ENCODE measurements around the gene SLC25A36. TPM values are rescaled to one million over a fixed set of nuclear protein-coding genes. Genes with fewer than 3 reads are reported as not detected.

Gene SLC25A36
- total and polyA plus RNA-seq, 2 of the 4 experiments (the other 2 are of a cell fraction), result 31.3 to 76.7 TPM

- Histone ChIP-seq H3K4me2 (ENCODE audit: low read depth, low read length) (no peak overlapping the region), H2AFZ (replicated peaks; ENCODE audit: low read length, poor library complexity) (no peak overlapping the region), H3K14ac (replicated peaks; ENCODE audit: low read depth, low read length) (no peak overlapping the region), H3K9me3 (ENCODE audit: control insufficient read depth, insufficient read depth, low read length) (no peaks in the 10 kb centered on the region), H4K8ac (ENCODE audit: low read depth in 2 of 2, low read length in 2 of 2) (no peak overlapping the region), H3K18ac (ENCODE audit: low read depth, low read length) (no peak overlapping the region), H3K36me3 (ENCODE audit: control insufficient read depth, insufficient read depth, low read length) (no peaks in the 10 kb centered on the region), H2AK9ac (replicated peaks; ENCODE audit: low read depth, low read length, poor library complexity) (no peak overlapping the region), H2AK5ac (ENCODE audit: low read depth, low read length) (no peak overlapping the region), H3K4me1 (ENCODE audit: control insufficient read depth, insufficient read depth, low read length) (no peaks in the 10 kb centered on the region), H3K23ac (ENCODE audit: low read depth, low read length) (no peak overlapping the region), H3K27me3 (ENCODE audit: control insufficient read depth, insufficient read depth, low read length) (peaks cover 5% of the 10 kb centered on the region), H3K56ac (ENCODE audit: extremely low read depth, insufficient read depth, low read length) (no peak overlapping the region), H2BK15ac (ENCODE audit: low read depth, low read length) (no peak overlapping the region), H3K9ac (ENCODE audit: low read depth, low read length) (no peak overlapping the region), H4K91ac (ENCODE audit: insufficient read depth, low read depth, low read length) (no peak overlapping the region), H3K4me3 (ENCODE audit: insufficient read depth, low read depth, low read length) (no peak overlapping the region), H3K4ac (ENCODE audit: low read depth, low read length) (no peak overlapping the region), H3K9me1 (ENCODE audit: insufficient read depth, low read length) (no peaks in the 10 kb centered on the region), H4K20me1 (ENCODE audit: insufficient read depth, low read length) (no peaks in the 10 kb centered on the region), H2BK20ac (ENCODE audit: low read depth, low read length) (no peak overlapping the region), H2BK5ac (ENCODE audit: low read depth, low read length, poor library complexity, severe bottlenecking) (no peak overlapping the region), H3K79me1 (ENCODE audit: low read depth in 1 of 2, low read length in 2 of 2) (no peaks in the 10 kb centered on the region), H2BK120ac (ENCODE audit: low read depth, low read length) (no peak overlapping the region), H3K27ac (ENCODE audit: insufficient read depth, low read length) (no peak overlapping the region), H4K5ac (ENCODE audit: low read depth, low read length) (no peak overlapping the region)
- no peak for TF ChIP-seq MAZ (IDR thresholded peaks at IDR 0.05; ENCODE audit: borderline replicate concordance, low read depth, low read length)
- peak; percentile 67 for TF ChIP-seq CEBPB (IDR thresholded peaks at IDR 0.05; ENCODE audit: low read depth, low read length)
- WGBS, 2 experiments (ENCODE audit: extremely low coverage in 2 of 2, insufficient read length in 1 of 2), result no CpG with 5 or more reads among the region's 3 CpGs
- ChIA-PET CTCF (interaction anchor here (0.5 kb wide), 1 partner anchor 64 kb away, joined by 3 read pairs; no protein-coding TSS in a partner anchor), POLR2A (ENCODE audit: unreplicated experiment) (no interaction called here)
- no peak for DNase-seq
- dilution Hi-C loops (cut with HindIII; ENCODE audit: low sequenced_read_pairs, unreplicated experiment), result no loop called here
- no peak for ATAC-seq (ENCODE audit: low read depth)
- intact Hi-C loops (cut with micrococcal nuclease), result loop anchor here (1.0 kb wide), 1 partner anchor 30 kb away; no protein-coding TSS in a partner anchor
- in situ Hi-C loops (cut with MboI; ENCODE audit: low sequenced_read_pairs), result no loop called here
- no TSS peak for BruUV-seq (replicated peaks)
These were observed 14.2 kb upstream of the SLC25A36 start for GRCh38 chr3:140927279-140928069.

Data from IMR-90 (cell line).